ENCODE results near the gene AADACL4.
"Not testable (repeated sequence)": the region's sequence is repeated elsewhere in the genome, so short reads cannot be mapped to it uniquely, and the experiment has no call there.

AADACL4 gene

GRCh38 chr1:12712076-12712475 is 68.2 kb downstream of the AADACL4 start:
- DNase-seq (ENCODE audit: low read depth) = no peak

GRCh38 chr1:12712929-12713328 is 69.0 kb downstream of the AADACL4 start:
- DNase-seq (ENCODE audit: low read depth) = no peak

GRCh38 chr1:12713651-12714050 is 69.8 kb downstream of the AADACL4 start:
- DNase-seq (ENCODE audit: low read depth) = not testable (repeated sequence)

GRCh38 chr1:12714710-12715475 is 71.0 kb downstream of the AADACL4 start:
- no peak for DNase-seq (ENCODE audit: low read depth)

- DNase-seq (ENCODE audit: low read depth) = no peak
These were observed 72.1 kb downstream of the AADACL4 start, which contains the start of gene AADACL3 for GRCh38 chr1:12715896-12716437. Gene AADACL3, plus strand, starts transcription at chr1:12716110. Its CDS starts 67 bp downstream, at chr1:12716177.

All from fibroblast of the conjunctiva (primary cell).